CD14-positive monocyte (primary cell): ENCODE measurements around the gene MYL4. TPM values are rescaled to one million over a fixed set of nuclear protein-coding genes. Genes with fewer than 3 reads are reported as not detected.

Experiments used
- DNase-seq, 3 donors: peaks; one replicate each; pipeline ENCODE4 v3.0.0-alpha.2; 2011 to 2022
- H2AFZ ChIP-seq: 2 replicates; pipeline ENCODE4 v1.6.0; 2012; ENCODE audit warnings: mild to moderate bottlenecking, low read depth, low read length, inconsistent platforms; ENCODE audit not compliant: insufficient read depth, poor library complexity, severe bottlenecking
- H3K27ac ChIP-seq, 2 donors: 1 replicate in 1 of 2; 2 replicates in 1 of 2; pipeline ENCODE4 v1.5.1; 2012 to 2013; ENCODE audit warnings: low read length in 2 of 2, control low read depth in 1 of 2, inconsistent platforms in 1 of 2, low read depth in 1 of 2, mild to moderate bottlenecking in 1 of 2
- H3K27me3 ChIP-seq, 2 donors: one replicate each; pipeline versions ENCODE4 v1.6.0 to v1.6.1; 2011 to 2013; ENCODE audit warnings: low read length in 2 of 2; ENCODE audit not compliant: control insufficient read depth in 2 of 2, insufficient read depth in 2 of 2
- H3K36me3 ChIP-seq, 2 donors: replicated peaks in 1 of 2; 1 replicate in 1 of 2; 2 replicates in 1 of 2; pipeline versions ENCODE4 v1.5.1 to v1.6.1; 2012 to 2013; ENCODE audit warnings: low read length in 2 of 2, control low read depth in 1 of 2, inconsistent platforms in 1 of 2, mild to moderate bottlenecking in 1 of 2; ENCODE audit not compliant: insufficient read depth in 2 of 2, control insufficient read depth in 1 of 2
- H3K4me1 ChIP-seq, 2 donors: 1 replicate in 1 of 2; 2 replicates in 1 of 2; pipeline versions ENCODE4 v1.5.1 to v1.6.1; 2012 to 2013; ENCODE audit warnings: low read length in 2 of 2, control low read depth in 1 of 2, inconsistent platforms in 1 of 2, mild to moderate bottlenecking in 1 of 2, moderate library complexity in 1 of 2; ENCODE audit not compliant: insufficient read depth in 2 of 2, control insufficient read depth in 1 of 2
- H3K4me2 ChIP-seq: replicated peaks from 2 replicates; pipeline ENCODE3; 2012; ENCODE audit warnings: low read length, moderate library complexity, mild to moderate bottlenecking; ENCODE audit not compliant: poor library complexity, severe bottlenecking; ENCODE audit errors: extremely low read depth
- H3K4me3 ChIP-seq, 3 experiments: fragments of 200-600 bp in 1 of 3; sonication (generic) in 1 of 3; replicated peaks in 1 of 3; 1 replicate in 2 of 3; 2 replicates in 1 of 3; pipeline ENCODE4 v1.5.1; 2011 to 2013; ENCODE audit warnings: low read length in 3 of 3, mild to moderate bottlenecking in 3 of 3, control low read depth in 2 of 3, low read depth in 2 of 3, inconsistent platforms in 1 of 3, moderate library complexity in 1 of 3
- H3K79me2 ChIP-seq: 2 replicates; pipeline ENCODE4 v1.6.0; 2012; ENCODE audit warnings: mild to moderate bottlenecking, control low read depth, inconsistent platforms, low read length, moderate library complexity; ENCODE audit not compliant: insufficient read depth
- H3K9ac ChIP-seq: 2 replicates; pipeline ENCODE4 v1.6.0; 2017; ENCODE audit warnings: low read length, mild to moderate bottlenecking; ENCODE audit not compliant: insufficient read depth, poor library complexity, severe bottlenecking
- H3K9me3 ChIP-seq, 2 donors: replicated peaks in 1 of 2; 1 replicate in 1 of 2; 2 replicates in 1 of 2; pipeline versions ENCODE4 v1.5.1 to v1.6.1; 2012 to 2013; ENCODE audit warnings: low read length in 2 of 2, control low read depth in 1 of 2; ENCODE audit not compliant: control insufficient read depth in 1 of 2, insufficient read depth in 1 of 2
- H4K20me1 ChIP-seq: 2 replicates; pipeline ENCODE4 v1.6.0; 2012; ENCODE audit warnings: mild to moderate bottlenecking, low read length, control low read depth, moderate library complexity; ENCODE audit not compliant: insufficient read depth
- H3K27ac Mint-ChIP-seq, 7 donors: one replicate each; pipeline ENCODE4 v1.8.0; 2020; ENCODE audit warnings: mild to moderate bottlenecking in 7 of 7, mixed read lengths in 7 of 7, moderate library complexity in 6 of 7, inconsistent platforms in 2 of 7
- H3K27me3 Mint-ChIP-seq, 3 donors: one replicate each; pipeline ENCODE4 v1.8.0; 2021 to 2022; ENCODE audit warnings: low read depth in 3 of 3, mild to moderate bottlenecking in 3 of 3, mixed read lengths in 3 of 3, moderate library complexity in 3 of 3, inconsistent platforms in 1 of 3
- H3K36me3 Mint-ChIP-seq, 2 donors: one replicate each; pipeline ENCODE4 v1.8.0; 2020; ENCODE audit warnings: mixed read lengths in 2 of 2, inconsistent platforms in 1 of 2, mild to moderate bottlenecking in 1 of 2
- H3K4me1 Mint-ChIP-seq: one replicate; pipeline ENCODE4 v1.8.0; 2020; ENCODE audit warnings: mild to moderate bottlenecking, mixed read lengths
- H3K4me3 Mint-ChIP-seq, 2 donors: one replicate each; pipeline ENCODE4 v1.8.0; 2020; ENCODE audit warnings: mild to moderate bottlenecking in 2 of 2, mixed read lengths in 2 of 2, moderate library complexity in 1 of 2
- H3K9me3 Mint-ChIP-seq, 7 donors: one replicate each; pipeline ENCODE4 v1.8.0; 2020 to 2022; ENCODE audit warnings: mixed read lengths in 7 of 7, mild to moderate bottlenecking in 6 of 7, moderate library complexity in 6 of 7, inconsistent platforms in 2 of 7
- CTCF ChIP-seq: fragments of 200-600 bp; IDR thresholded peaks from one replicate; pipeline ENCODE4 v1.8.0; 2022; ENCODE audit warnings: antibody characterized with exemption, mild to moderate bottlenecking
- WGBS: methylation state at CpG from one replicate; pipeline ENCODE4 v1.1.5; 2013; ENCODE audit warnings: missing lambda C conversion rate; ENCODE audit not compliant: insufficient coverage; 5-methylcytosine and 5-hydroxymethylcytosine counted together
- intact Hi-C, 2 donors: fragments of 100-400 bp; cut with micrococcal nuclease; formaldehyde crosslinking; loops; one replicate each; pipeline versions ENCODE4 v1.15.0 to v1.15.1; 2023
- polyA plus RNA-seq, 3 donors: library from polyadenylated mRNA; depleted of rRNA in 1 of 3; unstranded in 2 of 3; stranded (reverse) in 1 of 3; fragments of 300-500 nt in 2 of 3; fragments of >200 nt in 1 of 3; fragmentation: Illumina TruSeq in 2 of 3; gene quantifications; 1 replicate in 2 of 3; 2 replicates in 1 of 3; pipeline ENCODE4 v1.2.3, GENCODE V29; 2012 to 2021

MYL4 gene
- polyA plus RNA-seq, 3 donors = 0.43 TPM; not detected in 2

DNA sequence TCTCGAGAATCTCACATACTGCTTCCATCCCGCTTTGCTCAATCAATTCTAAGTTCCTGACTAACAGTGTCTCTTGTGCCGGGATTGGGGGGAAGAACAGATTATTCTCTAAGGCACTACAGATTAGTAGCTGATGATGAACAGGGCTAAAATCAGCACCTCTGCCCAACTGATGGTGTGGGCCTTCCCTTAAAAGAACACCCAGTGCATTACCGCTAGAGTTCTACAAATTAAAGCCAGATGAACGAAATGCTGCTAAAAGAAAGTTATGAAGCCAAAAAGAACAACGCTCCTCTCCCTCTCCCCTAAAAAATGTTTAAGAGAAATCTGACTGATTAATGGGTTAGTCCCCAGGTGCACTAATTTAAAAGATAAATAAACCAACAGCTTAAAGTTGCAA lies 24.5 kb upstream of the MYL4 start:
- Mint-ChIP-seq H3K4me1 (peaks cover 37% of the 10 kb centered on the region), H3K36me3 (peaks cover 9 to 23% of the 10 kb centered on the region in 2 donors), H3K9me3 (no peaks in the 10 kb centered on the region), H3K27ac (peak overlapping the region in 3 of 7 donors; percentile 13 to 58 (median 52)), H3K27me3 (no peaks in the 10 kb centered on the region), H3K4me3 (no peak overlapping the region)
- no peak for TF ChIP-seq CTCF
- H2AFZ ChIP-seq = no peak overlapping the region
- H3K36me3 ChIP-seq = peaks cover 13 to 22% of the 10 kb centered on the region in 2 donors
- no peak overlapping the region for H3K9ac ChIP-seq
- peaks cover 10 to 19% of the 10 kb centered on the region in 2 donors for H3K4me1 ChIP-seq
- no peak for DNase-seq
- no peak overlapping the region for H3K4me3 ChIP-seq
- WGBS = no CpG with 5 or more reads among the region's 6 CpGs
- peak overlapping the region in 1 of 2 donors; percentile 25 for H3K27ac ChIP-seq
- H3K4me2 ChIP-seq = no peak overlapping the region
- H3K79me2 ChIP-seq = peaks cover 95% of the 10 kb centered on the region
- H3K9me3 ChIP-seq = no peaks in the 10 kb centered on the region
- intact Hi-C loops = loop anchor here in 1 of 2 donors (5.0 kb wide), 1 partner anchor 82 kb away; no protein-coding TSS in a partner anchor
- H3K27me3 ChIP-seq = no peaks in the 10 kb centered on the region
- peaks cover 74% of the 10 kb centered on the region for H4K20me1 ChIP-seq

DNA sequence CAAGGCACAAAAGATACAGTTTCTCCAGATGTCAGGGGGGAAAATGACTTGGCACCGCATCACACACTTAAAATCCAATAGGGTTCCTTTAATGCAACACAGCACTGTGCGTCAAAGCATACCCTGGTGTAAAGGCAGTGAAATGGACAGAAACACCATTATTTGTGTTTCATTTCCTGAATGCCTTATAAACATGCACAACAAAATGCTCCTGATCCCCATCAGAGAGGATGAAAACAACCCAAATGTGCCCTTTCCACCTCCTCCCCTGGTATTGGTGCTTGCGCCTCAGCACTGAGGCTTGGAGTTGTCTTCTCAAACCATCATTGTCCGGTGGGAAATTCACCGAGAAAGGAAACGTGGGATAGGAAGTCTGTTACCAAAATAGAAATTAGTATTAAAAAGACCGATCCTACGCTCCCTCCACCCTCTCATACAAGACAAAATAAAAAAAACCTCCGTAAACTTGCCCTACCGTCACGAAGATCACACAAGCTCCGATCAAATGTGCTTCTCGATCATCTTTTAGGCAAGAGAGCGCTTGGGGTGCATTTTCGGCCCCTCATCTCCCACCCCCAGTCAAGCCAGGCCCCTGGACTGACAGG lies 20.8 kb upstream of the MYL4 start:
- intact Hi-C loops = loop anchor here in 1 of 2 donors (5.0 kb wide), 1 partner anchor 86 kb away; no protein-coding TSS in a partner anchor

More for the DNA sequence above, 20.8 kb upstream of the MYL4 start:
- Mint-ChIP-seq H3K9me3 (peaks cover 0 to 3% (median 0%) of the 10 kb centered on the region in 7 donors), H3K4me1 (peaks cover 41% of the 10 kb centered on the region), H3K27me3 (peaks cover 2 to 5% (median 3%) of the 10 kb centered on the region in 3 donors), H3K4me3 (peak overlapping the region; percentile 89 to 97), H3K27ac (peak overlapping the region; percentile 99 to 100 (median 99)), H3K36me3 (peaks cover 1 to 5% of the 10 kb centered on the region in 2 donors)
- peak overlapping the region; percentile 88 for H3K4me2 ChIP-seq
- no peak for TF ChIP-seq CTCF
- no peaks in the 10 kb centered on the region for H3K36me3 ChIP-seq
- H3K9ac ChIP-seq = peak overlapping the region; percentile 99
- peak overlapping the region; percentile 47 to 89 (median 82) for H3K4me3 ChIP-seq
- H4K20me1 ChIP-seq = peaks cover 39% of the 10 kb centered on the region
- no peaks in the 10 kb centered on the region for H3K9me3 ChIP-seq
- WGBS = 20% methylated on average over 1 of the region's 15 CpGs
- H3K4me1 ChIP-seq = peaks cover 10 to 29% of the 10 kb centered on the region in 2 donors
- no peaks in the 10 kb centered on the region for H3K27me3 ChIP-seq
- H3K79me2 ChIP-seq = peaks cover 58% of the 10 kb centered on the region
- DNase-seq = peak; percentile 32 to 57 (median 43)
- H2AFZ ChIP-seq = peak overlapping the region; percentile 79
- peak overlapping the region; percentile 98 to 99 for H3K27ac ChIP-seq
